Right renal pelvis (tissue), 4 donors: Measurements from ENCODE around the gene PPFIA4. TPM values are rescaled to one million over a fixed set of nuclear protein-coding genes. Genes with fewer than 3 reads are reported as not detected.

ENCODE experiments used
- DNase-seq, 4 donors: peaks; one replicate each; pipeline ENCODE4 v3.0.0-alpha.2; 2013; ENCODE audit warnings: low read depth in 4 of 4, low spot score in 3 of 4, missing footprints in 1 of 4
- polyA plus RNA-seq, 4 donors: library from polyadenylated mRNA; unstranded; fragments of 120-200 nt; gene quantifications; one replicate each; pipeline ENCODE4 v1.2.1, GENCODE V29; 2013; ENCODE audit not compliant: insufficient read length in 4 of 4

Gene PPFIA4
- polyA plus RNA-seq, 4 donors: 5.6 to 9.6 (median 6.8) TPM

DNA sequence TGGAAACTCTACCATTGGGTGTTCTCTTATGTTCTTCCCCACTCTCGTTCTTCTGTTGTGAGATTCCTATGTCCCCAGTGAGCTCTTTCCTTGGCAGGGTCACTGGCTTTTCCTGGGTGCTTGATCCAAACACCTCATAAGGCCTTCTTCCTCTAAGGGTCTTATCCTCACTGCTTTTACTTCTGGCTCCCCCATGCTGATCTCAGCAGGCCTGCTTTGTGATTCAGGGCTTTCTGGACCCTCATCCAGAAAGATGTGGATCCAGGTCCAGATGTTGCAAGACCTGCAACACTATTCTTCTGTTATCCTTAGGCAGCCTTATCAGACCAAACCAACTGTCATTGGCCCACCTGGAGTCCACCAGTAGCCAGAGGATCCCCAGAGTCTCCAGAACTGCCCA, 70.7 kb downstream of the PPFIA4 start:
- DNase-seq: no peak

DNA sequence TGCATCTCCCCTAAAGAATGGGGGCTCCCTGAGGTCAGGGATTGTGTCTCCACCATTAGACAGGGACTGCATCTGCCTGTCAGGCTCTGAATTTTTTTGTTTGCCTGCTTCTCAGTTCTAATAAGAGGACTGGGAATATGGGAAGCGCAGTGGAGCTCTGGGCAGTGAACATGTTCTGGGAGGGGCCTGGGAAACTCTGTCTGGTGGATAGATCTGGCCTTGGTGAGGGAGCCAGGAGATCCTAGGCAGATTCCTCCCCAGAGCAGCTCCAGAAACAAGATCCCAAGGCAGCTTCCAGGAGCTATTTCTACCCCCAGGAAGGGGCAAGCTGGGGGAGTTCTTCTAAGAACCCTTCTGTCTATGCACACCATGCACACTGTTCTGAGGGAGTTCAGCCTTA, 72.2 kb downstream of the PPFIA4 start:
- no peak for DNase-seq

- no peak for DNase-seq
Measured at GRCh38 chr1:203098914-203099520, 72.7 kb downstream of the PPFIA4 start.

DNA sequence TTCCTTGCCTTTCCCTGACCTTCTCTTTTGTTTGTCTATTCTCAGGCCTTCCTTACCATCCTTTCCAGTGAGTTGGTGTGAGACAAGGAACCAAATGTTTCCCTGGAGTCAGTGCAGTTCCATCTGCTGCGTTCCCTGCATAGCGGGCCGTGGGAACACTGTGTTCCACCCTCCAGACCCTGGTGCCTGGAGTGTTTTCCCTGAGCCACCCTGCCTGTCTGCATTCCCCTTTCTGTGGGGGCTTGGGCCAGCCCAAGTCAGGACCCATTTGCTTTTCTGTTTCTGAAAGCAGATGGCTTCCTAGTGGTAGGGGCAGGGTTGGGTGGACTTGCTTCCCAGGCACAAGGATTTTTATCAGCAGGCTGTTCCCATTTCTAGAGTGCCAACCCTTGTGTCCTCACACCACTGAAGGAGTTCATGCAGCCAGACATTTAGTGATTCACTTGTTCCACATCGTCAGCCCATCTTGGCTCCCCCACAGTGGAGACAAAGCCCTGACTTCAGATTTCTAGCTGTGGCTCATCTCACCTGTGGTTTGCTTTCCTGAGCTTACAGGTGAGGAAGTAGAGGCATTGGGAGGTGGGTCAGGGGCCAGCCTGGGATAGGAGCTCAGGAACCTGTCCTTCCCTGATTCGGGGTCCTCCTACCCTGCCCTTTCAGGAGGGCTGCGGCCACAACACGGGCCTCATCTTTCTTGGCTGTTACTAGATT, 73.7 kb downstream of the PPFIA4 start:
- DNase-seq: no peak

DNA sequence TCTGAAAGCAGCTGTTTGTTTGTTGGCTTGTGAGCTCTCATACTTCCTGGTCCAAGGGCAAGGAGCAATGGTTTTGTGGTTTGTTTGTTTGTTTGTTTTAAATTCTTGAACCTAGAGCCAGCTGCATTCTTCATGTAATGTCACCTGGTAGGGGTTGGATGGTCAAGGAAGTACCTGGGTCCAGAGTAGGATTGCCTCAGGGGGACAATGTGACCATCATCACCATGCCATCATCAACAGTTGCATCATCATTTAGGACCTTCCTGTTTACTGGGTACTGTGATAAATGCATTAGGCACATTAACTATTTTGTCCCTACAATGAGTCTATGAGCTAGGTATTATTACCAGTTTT, 74.2 kb downstream of the PPFIA4 start:
- DNase-seq: no peak

GRCh38 chr1:203101813-203102634, 75.7 kb downstream of the PPFIA4 start:
- no peak for DNase-seq

GRCh38 chr1:203103216-203103615, 76.9 kb downstream of the PPFIA4 start:
- DNase-seq: no peak

DNA sequence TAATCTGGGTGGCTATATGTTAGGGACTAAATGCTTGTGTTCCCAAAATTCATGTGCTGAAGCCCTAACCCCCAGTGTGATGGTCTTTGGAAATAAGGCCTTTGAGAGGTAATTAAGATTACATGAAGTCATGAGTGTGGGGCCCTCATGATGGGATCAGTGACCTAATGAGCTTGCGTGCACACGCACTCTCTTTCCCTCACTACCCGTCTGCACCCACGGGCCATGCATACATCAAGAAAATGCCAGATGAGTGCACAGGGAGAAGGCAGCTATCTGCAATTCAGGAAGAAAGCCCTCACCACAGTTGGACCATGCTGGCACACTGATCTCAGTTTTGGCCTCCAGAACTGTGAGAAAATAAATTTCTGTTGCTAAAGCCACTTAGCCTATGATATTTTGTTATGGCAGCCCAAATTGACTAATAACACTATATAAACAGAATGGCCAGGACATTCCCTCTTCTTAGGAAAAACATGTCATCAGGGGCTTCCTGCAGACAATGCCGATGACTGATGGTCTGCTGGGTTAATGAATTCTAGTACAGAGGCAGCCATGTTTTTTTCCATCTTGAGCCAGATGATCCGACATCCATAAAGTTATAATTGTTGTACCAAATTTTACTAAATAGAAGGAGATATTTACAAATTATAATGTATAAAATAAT, 77.7 kb downstream of the PPFIA4 start:
- no peak for DNase-seq

DNA sequence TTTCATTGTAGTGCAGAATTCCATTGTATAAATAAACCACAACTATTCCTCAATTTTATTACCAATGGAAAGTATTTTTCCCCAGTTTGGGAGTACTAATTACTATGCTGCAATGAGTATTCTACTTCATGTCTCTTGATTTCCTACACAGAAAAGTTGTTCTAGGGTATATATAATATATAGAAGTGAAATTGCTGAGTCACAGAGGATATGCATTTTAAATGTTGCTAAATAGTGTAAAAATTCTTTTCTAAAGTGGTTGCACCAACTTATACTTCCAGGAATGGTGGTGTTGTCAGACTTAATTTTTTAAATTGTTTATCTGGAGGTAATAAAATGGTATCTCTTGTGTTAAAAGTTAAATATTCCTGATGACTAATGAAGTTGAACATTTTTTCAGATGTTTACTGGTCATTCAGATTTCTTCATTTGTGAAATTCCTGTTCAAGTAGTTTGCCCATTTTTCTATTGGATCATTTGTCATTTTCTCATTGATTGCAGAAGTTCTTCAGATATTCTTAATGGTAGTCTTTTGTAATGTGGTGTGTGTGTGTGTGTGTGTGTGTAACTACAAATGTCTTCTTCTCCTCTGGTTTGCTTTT, 78.6 kb downstream of the PPFIA4 start:
- DNase-seq: no peak

DNA sequence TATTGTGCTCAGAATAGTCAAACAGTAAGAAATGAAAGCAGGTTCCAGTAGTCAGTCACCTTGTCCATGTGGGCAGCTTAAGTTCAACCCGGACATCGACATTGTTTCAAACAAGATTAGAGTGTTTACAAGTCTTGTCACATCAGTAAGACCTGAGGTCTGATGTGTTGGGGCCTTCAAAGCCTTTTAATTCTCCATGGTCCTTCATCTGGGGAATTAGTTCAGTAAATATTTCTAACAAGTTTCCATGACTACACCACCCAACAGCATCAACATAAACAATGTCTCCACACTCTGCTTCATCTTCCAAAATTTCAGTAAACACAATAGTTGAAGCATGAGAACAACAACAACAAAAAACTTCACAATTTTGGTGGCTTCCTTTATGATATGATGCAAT, 86.2 kb downstream of the PPFIA4 start:
- no peak for DNase-seq

DNA sequence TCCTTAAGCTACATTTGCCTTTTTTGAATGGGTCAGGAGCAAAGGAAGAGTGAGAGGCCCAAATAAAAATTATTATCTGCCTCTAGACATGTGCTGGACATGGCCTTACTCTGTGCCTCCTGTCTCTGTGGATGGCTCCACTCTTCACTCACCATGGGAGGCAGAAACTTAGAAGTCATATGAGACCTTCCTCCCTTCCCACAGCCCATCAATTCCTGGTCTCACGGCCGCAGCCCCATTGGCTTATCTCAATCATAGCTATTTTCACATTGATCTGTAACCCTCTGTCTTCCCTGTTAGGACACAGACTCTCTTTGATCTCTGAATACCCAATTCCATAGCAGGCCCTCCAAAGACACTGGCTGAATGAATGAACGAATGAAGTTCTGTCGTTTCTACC, 87.0 kb downstream of the PPFIA4 start:
- DNase-seq: no peak

GRCh38 chr1:203114202-203114601, 87.9 kb downstream of the PPFIA4 start:
- no peak for DNase-seq

DNA sequence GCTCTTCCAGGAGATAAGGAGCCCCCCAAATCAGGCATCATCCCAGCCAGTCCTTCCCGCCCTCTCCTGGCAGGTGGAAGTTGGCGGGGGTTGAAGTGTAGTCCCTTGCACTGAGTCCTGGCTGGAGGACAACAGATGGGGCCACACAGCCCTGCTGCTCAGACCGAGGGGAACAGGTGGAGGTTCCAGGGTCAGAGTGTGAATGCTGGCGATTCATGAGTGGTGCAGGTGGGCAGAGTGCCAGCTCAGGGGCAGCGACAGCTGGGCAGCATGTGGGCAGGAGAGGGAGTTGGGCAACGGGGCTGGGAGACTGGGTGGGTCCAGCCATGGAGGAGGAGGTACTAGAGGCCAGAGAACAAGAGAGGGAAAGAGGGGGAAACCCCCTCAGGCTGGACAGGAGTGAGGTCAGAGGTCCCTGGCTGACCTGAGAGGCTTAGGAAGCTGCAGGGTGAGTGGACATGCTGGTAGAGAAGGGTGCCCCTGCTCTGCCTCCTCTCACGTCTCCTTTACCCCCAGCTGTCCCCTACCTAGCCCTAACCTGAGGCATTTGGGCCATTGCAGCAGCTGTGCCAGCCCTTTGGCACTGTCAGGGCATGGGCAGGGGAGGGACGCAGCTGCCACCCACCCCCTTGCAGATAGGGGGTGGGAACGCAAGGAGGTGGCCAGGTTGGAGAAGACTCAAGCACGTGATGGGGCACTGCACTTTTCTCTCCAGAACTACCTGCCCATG, 90.0 kb downstream of the PPFIA4 start:
- DNase-seq: no peak

DNA sequence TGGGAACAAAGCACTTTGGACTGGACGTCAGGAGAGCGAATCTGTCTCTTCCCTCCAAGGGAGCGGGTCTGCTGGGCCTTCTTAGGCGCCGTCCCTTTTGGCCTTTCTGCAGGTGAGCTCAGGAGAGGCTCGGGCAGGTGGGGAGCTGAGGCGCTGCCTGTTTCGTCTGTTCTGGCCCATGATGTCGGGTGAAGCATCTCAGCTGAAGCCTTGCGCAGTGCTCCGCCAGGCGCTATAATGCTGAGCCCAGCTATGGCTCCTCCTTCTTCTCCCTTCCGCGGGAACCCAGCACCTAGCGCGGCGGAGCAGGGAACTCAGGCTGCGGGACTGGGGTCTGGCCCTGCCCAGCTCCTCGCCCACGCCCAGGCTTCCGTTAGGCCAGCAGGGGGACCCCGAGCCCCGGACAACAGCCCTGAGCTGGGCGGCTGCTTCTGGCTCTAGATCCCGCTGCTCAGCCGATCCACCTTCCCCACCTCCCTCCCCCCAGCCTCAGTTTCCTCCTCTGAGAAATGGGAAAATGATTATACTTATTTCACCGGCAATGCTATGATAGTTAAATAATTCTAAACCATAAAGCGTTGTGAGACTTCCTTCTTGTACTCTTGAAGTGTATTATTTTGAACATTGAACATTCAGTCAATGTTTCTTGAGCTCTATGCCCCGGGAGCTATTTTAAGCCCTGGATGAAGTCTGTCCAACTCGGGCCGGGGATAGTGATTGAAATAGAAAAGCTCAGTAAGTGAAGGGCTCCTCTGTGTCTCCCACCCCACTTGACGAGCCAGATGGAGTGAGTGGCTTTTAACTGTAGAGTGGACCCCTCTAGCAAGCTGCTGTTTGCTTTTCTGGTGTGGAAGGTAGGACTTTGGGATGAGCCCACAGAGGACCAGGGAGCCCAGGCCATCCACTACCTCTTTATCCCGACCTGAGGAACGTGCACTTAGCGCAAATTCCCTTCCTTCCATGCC, 91.6 kb downstream of the PPFIA4 start:
- DNase-seq: peak in 3 of 4 donors; percentile 51 to 56 (median 55)

GRCh38 chr1:203120325-203121153, 94.2 kb downstream of the PPFIA4 start:
- DNase-seq: no peak

GRCh38 chr1:203121186-203122015, 95.1 kb downstream of the PPFIA4 start:
- DNase-seq: no peak

DNA sequence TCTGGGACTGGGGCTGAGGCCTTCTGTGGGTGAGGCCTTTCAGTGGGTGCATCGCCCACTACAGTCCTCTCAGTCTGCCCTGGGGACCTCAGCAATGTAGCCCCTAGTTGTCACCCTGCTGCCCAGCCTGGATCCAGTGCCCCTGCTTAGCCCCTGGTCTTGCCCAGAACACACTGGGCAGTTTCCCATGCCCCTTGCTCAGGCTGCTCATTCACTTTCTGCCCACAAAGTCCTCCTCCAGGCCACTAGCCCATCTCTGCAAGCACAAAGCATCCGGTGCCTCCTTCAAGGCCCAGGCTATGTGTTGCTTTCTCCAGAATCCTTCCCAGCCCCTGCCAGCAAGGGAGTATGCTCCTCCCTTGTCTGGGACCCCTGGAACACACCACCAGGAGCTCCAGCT, 95.9 kb downstream of the PPFIA4 start:
- DNase-seq: no peak
